ENCODE measurements around the gene DNAAF8. TPM values are rescaled to one million over a fixed set of nuclear protein-coding genes. Genes with fewer than 3 reads are reported as not detected.

The DNAAF8 gene
- total and polyA plus RNA-seq, 2 of the 4 experiments (the other 2 are of a cell fraction): 0.54 to 1.7 TPM

GRCh38 chr16:4700380-4700996 is 33.8 kb upstream of the DNAAF8 start:
- Histone ChIP-seq H3K4me2 (ENCODE audit: low read depth, low read length) (no peak overlapping the region), H3K36me3 (ENCODE audit: control insufficient read depth, insufficient read depth, low read length) (peaks cover 70% of the 10 kb centered on the region), H4K5ac (ENCODE audit: low read depth, low read length) (no peak overlapping the region), H2BK120ac (ENCODE audit: low read depth, low read length) (no peak overlapping the region), H3K23ac (ENCODE audit: low read depth, low read length) (no peak overlapping the region), H3K18ac (ENCODE audit: low read depth, low read length) (no peak overlapping the region), H4K91ac (ENCODE audit: insufficient read depth, low read depth, low read length) (no peak overlapping the region), H2AK5ac (ENCODE audit: low read depth, low read length) (no peak overlapping the region), H4K8ac (ENCODE audit: low read depth in 2 of 2, low read length in 2 of 2) (no peak overlapping the region), H3K9ac (ENCODE audit: low read depth, low read length) (no peak overlapping the region), H3K56ac (ENCODE audit: extremely low read depth, insufficient read depth, low read length) (no peak overlapping the region), H4K20me1 (ENCODE audit: insufficient read depth, low read length) (peaks cover 7% of the 10 kb centered on the region; the same call in 1 of the 2 replicates), H2BK20ac (ENCODE audit: low read depth, low read length) (no peak overlapping the region), H3K27me3 (ENCODE audit: control insufficient read depth, insufficient read depth, low read length) (no peaks in the 10 kb centered on the region), H3K9me3 (ENCODE audit: control insufficient read depth, insufficient read depth, low read length) (no peaks in the 10 kb centered on the region), H2AFZ (replicated peaks; ENCODE audit: low read length, poor library complexity) (no peak overlapping the region), H3K14ac (replicated peaks; ENCODE audit: low read depth, low read length) (no peak overlapping the region), H3K4me3 (ENCODE audit: insufficient read depth, low read depth, low read length) (no peak overlapping the region), H3K4ac (ENCODE audit: low read depth, low read length) (no peak overlapping the region), H3K9me1 (ENCODE audit: insufficient read depth, low read length) (0 out of 2 replicates have a peak, but pooled peaks cover 3% of the 10 kb centered on the region), H3K79me1 (ENCODE audit: low read depth in 1 of 2, low read length in 2 of 2) (peaks cover 0 to 13% of the 10 kb centered on the region in 2 experiments; a peak in 1 of 4 replicates), H3K27ac (ENCODE audit: insufficient read depth, low read length) (no peak overlapping the region), H2BK5ac (ENCODE audit: low read depth, low read length, poor library complexity, severe bottlenecking) (no peak overlapping the region), H2AK9ac (replicated peaks; ENCODE audit: low read depth, low read length, poor library complexity) (no peak overlapping the region), H3K4me1 (ENCODE audit: control insufficient read depth, insufficient read depth, low read length) (no peaks in the 10 kb centered on the region; the same call in 1 of the 2 replicates), H2BK15ac (ENCODE audit: low read depth, low read length) (no peak overlapping the region)
- TF ChIP-seq CHD1 (IDR thresholded peaks at IDR 0.05; ENCODE audit: low read depth, low read length) (no peak), SMC3 (IDR thresholded peaks at IDR 0.05; ENCODE audit: low read depth, low read length) (no peak), POLR2A (IDR thresholded peaks at IDR 0.05; ENCODE audit: low read depth, low read length) (no peak), RFX5 (IDR thresholded peaks at IDR 0.05; ENCODE audit: low read depth, low read length) (no peak), RCOR1 (IDR thresholded peaks at IDR 0.05; ENCODE audit: insufficient replicate concordance, low read length) (no peak), NFE2L2 (IDR thresholded peaks at IDR 0.05; ENCODE audit: low read depth, low read length) (no peak), CEBPB (IDR thresholded peaks at IDR 0.05; ENCODE audit: low read depth, low read length) (no peak)
- DNase-seq (no peak), ATAC-seq (ENCODE audit: low read depth) (no peak)
- BruUV-seq (replicated peaks): no TSS peak
- dilution Hi-C loops (cut with HindIII; ENCODE audit: low sequenced_read_pairs, unreplicated experiment) (no loop called here), intact Hi-C loops (cut with micrococcal nuclease) (no loop called here), in situ Hi-C loops (cut with MboI; ENCODE audit: low sequenced_read_pairs) (no loop called here)
- POLR2A ChIA-PET (ENCODE audit: unreplicated experiment): no interaction called here
- CTCF ChIA-PET: no interaction called here
- 80% methylated on average over 1 of the region's 13 CpGs; no CpG with 5 or more reads in 1 of the 2 experiments for WGBS, 2 experiments (ENCODE audit: extremely low coverage in 2 of 2, insufficient read length in 1 of 2)

Measured in IMR-90 (cell line).